GM19372 (cell line): ENCODE measurements around the gene CXCR5.

Experiments
- ATAC-seq: cut with Tn5 transposase; IDR thresholded peaks from one replicate; pipeline ENCODE4 v1.9.1; 2021; ENCODE audit warnings: mild to moderate bottlenecking, low read depth, moderate library complexity; ENCODE audit not compliant: unreplicated experiment

CXCR5 gene

GRCh38 chr11:118873804-118874203 is 9.9 kb upstream of the CXCR5 start:
- no peak for ATAC-seq

- no peak for ATAC-seq
These were observed 7.4 kb upstream of the CXCR5 start for GRCh38 chr11:118876286-118876685.

- ATAC-seq, result no peak
These were observed 6.1 kb upstream of the CXCR5 start for GRCh38 chr11:118877487-118878162.

- ATAC-seq, result no peak
These were observed 5.5 kb upstream of the CXCR5 start for GRCh38 chr11:118878163-118878563.

- no peak for ATAC-seq
These were observed 2.5 kb upstream of the CXCR5 start for GRCh38 chr11:118881228-118881627.

- ATAC-seq, result no peak
These were observed 1.2 kb upstream of the CXCR5 start for GRCh38 chr11:118882491-118882890.

- no peak for ATAC-seq
These were observed 706 bp upstream of the CXCR5 start for GRCh38 chr11:118883004-118883367.

- ATAC-seq, result no peak
These were observed 1.2 kb downstream of the CXCR5 start for GRCh38 chr11:118884875-118885274.

GRCh38 chr11:118885319-118885718 is 1.6 kb downstream of the CXCR5 start:
- no peak for ATAC-seq

- ATAC-seq, result no peak
These were observed 2.3 kb downstream of the CXCR5 start for GRCh38 chr11:118885831-118886565.

GRCh38 chr11:118886681-118887111 is 3.0 kb downstream of the CXCR5 start:
- ATAC-seq, result peak; percentile 55

GRCh38 chr11:118887206-118887605 is 3.5 kb downstream of the CXCR5 start:
- ATAC-seq, result no peak

- no peak for ATAC-seq
These were observed 4.7 kb downstream of the CXCR5 start for GRCh38 chr11:118888398-118888797.

GRCh38 chr11:118889797-118890196 is 6.1 kb downstream of the CXCR5 start:
- no peak for ATAC-seq

GRCh38 chr11:118892514-118892913 is 8.8 kb downstream of the CXCR5 start:
- ATAC-seq, result no peak

GRCh38 chr11:118892964-118893363 is 9.3 kb downstream of the CXCR5 start:
- no peak for ATAC-seq

- no peak for ATAC-seq
These were observed 10.0 kb downstream of the CXCR5 start for GRCh38 chr11:118893662-118894061.

GRCh38 chr11:118894192-118894591 is 10.5 kb downstream of the CXCR5 start:
- ATAC-seq, result no peak

- ATAC-seq, result no peak
These were observed 11.7 kb downstream of the CXCR5 start for GRCh38 chr11:118895093-118896039.

GRCh38 chr11:118896472-118896913 is 12.8 kb downstream of the CXCR5 start:
- ATAC-seq, result no peak
